Activated CD8-positive, alpha-beta T cell treated with anti-CD3 and anti-CD28 coated beads, Interleukin-2, amount 10 ng/mL, durations not matched to agents 7 days and 5 days (primary cell): ENCODE data around the gene MMADHC. TPM values are rescaled to one million over a fixed set of nuclear protein-coding genes. Genes with fewer than 3 reads are reported as not detected.
A peak's percentile ranks its signal among the peaks of the same experiment; 100 is the strongest.

Experiments used
- ATAC-seq: fragments of 150-1000 bp; cut with Tn5 transposase; one replicate; pipeline ENCODE4 v1.10.0; 2021; ENCODE audit warnings: moderate library complexity
- CTCF ChIA-PET: fragments of 350-600 bp; sonication (Branson Sonifier 250); formaldehyde crosslinking; loops from one replicate; lab custom pipeline; 2021; ENCODE audit warnings: antibody characterized with exemption; lab: Charles Lee
- POLR2A ChIA-PET: fragments of 350-600 bp; sonication (Branson Sonifier 250); formaldehyde crosslinking; loops from one replicate; lab custom pipeline; 2021; ENCODE audit warnings: antibody characterized with exemption; lab: Charles Lee
- DNase-seq: peaks from one replicate; pipeline ENCODE4 v3.0.0-alpha.2; 2020
- H3K27ac Mint-ChIP-seq: one replicate; pipeline ENCODE4 v1.8.0; 2021; ENCODE audit warnings: mild to moderate bottlenecking, mixed read lengths
- H3K27me3 Mint-ChIP-seq: one replicate; pipeline ENCODE4 v1.8.0; 2021; ENCODE audit warnings: low read depth, mixed read lengths
- H3K36me3 Mint-ChIP-seq: one replicate; pipeline ENCODE4 v1.8.0; 2021; ENCODE audit warnings: low read depth, mixed read lengths
- H3K4me1 Mint-ChIP-seq: one replicate; pipeline ENCODE4 v1.8.0; 2021; ENCODE audit warnings: low read depth, mixed read lengths
- H3K4me3 Mint-ChIP-seq: one replicate; pipeline ENCODE4 v1.8.0; 2021; ENCODE audit warnings: mild to moderate bottlenecking, mixed read lengths
- H3K9me3 Mint-ChIP-seq: one replicate; pipeline ENCODE4 v1.8.0; 2022; ENCODE audit warnings: mixed read lengths; ENCODE audit not compliant: insufficient read depth
- total RNA-seq, 2 experiments: library from RNA; stranded (reverse); gene quantifications; one replicate each; pipeline ENCODE4 v1.2.3, GENCODE V29; 2021

The MMADHC gene
- total RNA-seq, 2 experiments from 2014 or later, result 91.1 to 93.6 TPM

- Mint-ChIP-seq H3K4me1 (no peaks in the 10 kb centered on the region), H3K4me3 (no peak overlapping the region), H3K9me3 (no peaks in the 10 kb centered on the region), H3K27ac (no peak overlapping the region), H3K36me3 (no peaks in the 10 kb centered on the region), H3K27me3 (peaks cover 7% of the 10 kb centered on the region)
- ChIA-PET POLR2A (no interaction called here), CTCF (no interaction called here)
- ATAC-seq, result no peak
- DNase-seq, result no peak
Observed at GRCh38 chr2:149611100-149611820, 23.7 kb upstream of the MMADHC start.

GRCh38 chr2:149606251-149606811 is 18.8 kb upstream of the MMADHC start:
- ATAC-seq (no peak), DNase-seq (no peak)
- H3K9me3 Mint-ChIP-seq, result no peaks in the 10 kb centered on the region
- H3K27ac Mint-ChIP-seq, result no peak overlapping the region
- POLR2A ChIA-PET, result no interaction called here
- no peak overlapping the region for H3K4me3 Mint-ChIP-seq
- peaks cover 6% of the 10 kb centered on the region for H3K4me1 Mint-ChIP-seq
- H3K36me3 Mint-ChIP-seq, result no peaks in the 10 kb centered on the region
- peaks cover 15% of the 10 kb centered on the region for H3K27me3 Mint-ChIP-seq
- CTCF ChIA-PET, result no interaction called here

GRCh38 chr2:149603248-149603647 is 15.7 kb upstream of the MMADHC start:
- Mint-ChIP-seq H3K27me3 (peaks cover 14% of the 10 kb centered on the region), H3K27ac (no peak overlapping the region), H3K9me3 (no peaks in the 10 kb centered on the region), H3K4me3 (no peak overlapping the region), H3K4me1 (peaks cover 12% of the 10 kb centered on the region), H3K36me3 (no peaks in the 10 kb centered on the region)
- no peak for ATAC-seq
- ChIA-PET CTCF (no interaction called here), POLR2A (no interaction called here)
- DNase-seq, result no peak

- no peaks in the 10 kb centered on the region for H3K36me3 Mint-ChIP-seq
- DNase-seq, result no peak
- POLR2A ChIA-PET, result interaction anchor here (0.6 kb wide), 1 partner anchor 114 kb away, joined by 3 read pairs; no protein-coding TSS in a partner anchor
- peaks cover 24% of the 10 kb centered on the region for H3K4me1 Mint-ChIP-seq
- peak overlapping the region; percentile 3 for H3K27ac Mint-ChIP-seq
- CTCF ChIA-PET, result interaction anchor here (1.0 kb wide), 1 partner anchor 1638 kb away, joined by 5 read pairs; no protein-coding TSS in a partner anchor
- no peak for ATAC-seq
- H3K27me3 Mint-ChIP-seq, result peaks cover 13% of the 10 kb centered on the region
- H3K4me3 Mint-ChIP-seq, result no peak overlapping the region
- no peaks in the 10 kb centered on the region for H3K9me3 Mint-ChIP-seq
Observed at GRCh38 chr2:149601141-149601796, 13.7 kb upstream of the MMADHC start.

- POLR2A ChIA-PET, result no interaction called here
- H3K36me3 Mint-ChIP-seq, result no peaks in the 10 kb centered on the region
- H3K4me1 Mint-ChIP-seq, result peaks cover 24% of the 10 kb centered on the region
- peak; percentile 69 for DNase-seq
- peak overlapping the region; percentile 36 for H3K27ac Mint-ChIP-seq
- CTCF ChIA-PET, result interaction anchor here (0.6 to 4.1 kb wide), 14 partner anchors 8 to 1725 kb away, joined by 3 to 28 read pairs (median 3); no protein-coding TSS in a partner anchor
- ATAC-seq, result peak; percentile 93
- no peaks in the 10 kb centered on the region for H3K9me3 Mint-ChIP-seq
- H3K4me3 Mint-ChIP-seq, result no peak overlapping the region
- H3K27me3 Mint-ChIP-seq, result peaks cover 12% of the 10 kb centered on the region
Observed at GRCh38 chr2:149597668-149598326, 10.2 kb upstream of the MMADHC start.

GRCh38 chr2:149597050-149597667 is 9.6 kb upstream of the MMADHC start:
- peaks cover 12% of the 10 kb centered on the region for H3K27me3 Mint-ChIP-seq
- ATAC-seq (no peak), DNase-seq (no peak)
- CTCF ChIA-PET, result interaction anchor here (0.8 to 4.1 kb wide), 9 partner anchors 10 to 1647 kb away, joined by 3 to 28 read pairs (median 3); no protein-coding TSS in a partner anchor
- POLR2A ChIA-PET, result no interaction called here
- H3K9me3 Mint-ChIP-seq, result no peaks in the 10 kb centered on the region
- no peaks in the 10 kb centered on the region for H3K36me3 Mint-ChIP-seq
- H3K27ac Mint-ChIP-seq, result no peak overlapping the region
- peaks cover 24% of the 10 kb centered on the region for H3K4me1 Mint-ChIP-seq
- no peak overlapping the region for H3K4me3 Mint-ChIP-seq

- no peak overlapping the region for H3K4me3 Mint-ChIP-seq
- H3K27me3 Mint-ChIP-seq, result peaks cover 16% of the 10 kb centered on the region
- CTCF ChIA-PET, result interaction anchor here (1.1 to 4.1 kb wide), 4 partner anchors 1004 to 1648 kb away, joined by 3 to 28 read pairs (median 10); no protein-coding TSS in a partner anchor
- POLR2A ChIA-PET, result no interaction called here
- peaks cover 19% of the 10 kb centered on the region for H3K4me1 Mint-ChIP-seq
- H3K36me3 Mint-ChIP-seq, result no peaks in the 10 kb centered on the region
- H3K27ac Mint-ChIP-seq, result no peak overlapping the region
- no peaks in the 10 kb centered on the region for H3K9me3 Mint-ChIP-seq
- ATAC-seq, result no peak
- DNase-seq, result no peak
Observed at GRCh38 chr2:149596471-149596870, 8.9 kb upstream of the MMADHC start.

- CTCF ChIA-PET, result interaction anchor here (0.7 to 4.1 kb wide), 4 partner anchors 8 to 1644 kb away, joined by 3 to 28 read pairs (median 3); partner anchors contain the start of gene MMADHC
- Mint-ChIP-seq H3K9me3 (no peaks in the 10 kb centered on the region), H3K4me1 (peaks cover 11% of the 10 kb centered on the region), H3K36me3 (no peaks in the 10 kb centered on the region), H3K27ac (no peak overlapping the region), H3K27me3 (peaks cover 15% of the 10 kb centered on the region), H3K4me3 (no peak overlapping the region)
- DNase-seq (no peak), ATAC-seq (no peak)
- POLR2A ChIA-PET, result no interaction called here
Observed at GRCh38 chr2:149595056-149595963, 7.7 kb upstream of the MMADHC start.

- Mint-ChIP-seq H3K27me3 (peaks cover 21% of the 10 kb centered on the region), H3K4me1 (peaks cover 11% of the 10 kb centered on the region), H3K9me3 (no peaks in the 10 kb centered on the region), H3K36me3 (no peaks in the 10 kb centered on the region), H3K4me3 (no peak overlapping the region), H3K27ac (no peak overlapping the region)
- ChIA-PET CTCF (interaction anchor here (1.1 kb wide), 1 partner anchor 1457 kb away, joined by 3 read pairs; no protein-coding TSS in a partner anchor), POLR2A (no interaction called here)
- ATAC-seq (no peak), DNase-seq (no peak)
Observed at GRCh38 chr2:149594411-149594810, 6.8 kb upstream of the MMADHC start.

GRCh38 chr2:149587950-149588487 is 444 bp upstream of the MMADHC start:
- Mint-ChIP-seq H3K4me1 (peaks cover 37% of the 10 kb centered on the region), H3K27ac (peak overlapping the region; percentile 98), H3K36me3 (peaks cover 33% of the 10 kb centered on the region), H3K4me3 (peak overlapping the region; percentile 93), H3K9me3 (peaks cover 4% of the 10 kb centered on the region), H3K27me3 (peaks cover 17% of the 10 kb centered on the region)
- CTCF ChIA-PET, result no interaction called here
- DNase-seq (no peak), ATAC-seq (no peak)
- POLR2A ChIA-PET, result interaction anchor here (1.1 to 1.3 kb wide), 2 partner anchors 14 kb away, joined by 3 to 5 read pairs; no protein-coding TSS in a partner anchor
